ENCODE measurements around the gene PCAT6. TPM values are rescaled to one million over a fixed set of nuclear protein-coding genes. Genes with fewer than 3 reads are reported as not detected.

PCAT6 gene
- total RNA-seq, 2 donors from 2014 or later, result 2.3 to 5.0 TPM

GRCh38 chr1:202852163-202852904, 41.6 kb downstream of the PCAT6 start:
- H3K4me1 Mint-ChIP-seq, result peaks cover 2% of the 10 kb centered on the region
- peaks cover 10% of the 10 kb centered on the region for H3K36me3 Mint-ChIP-seq (ENCODE audit: low read depth)
- TF ChIP-seq CTCF (conservative IDR thresholded peaks at IDR 0.05), result peak; percentile 88
- Histone ChIP-seq H3K27me3 (ENCODE audit: control insufficient read depth, insufficient read depth, low read length, poor library complexity, severe bottlenecking) (no peaks in the 10 kb centered on the region), H3K36me3 (ENCODE audit: control insufficient read depth, insufficient read depth, low read length) (no peaks in the 10 kb centered on the region), H3K27ac (ENCODE audit: low read depth, low read length) (no peak overlapping the region), H3K9ac (ENCODE audit: extremely low read depth, low read length, poor library complexity, severe bottlenecking) (no peak overlapping the region), H3K4me1 (ENCODE audit: control insufficient read depth, insufficient read depth, low read length) (no peaks in the 10 kb centered on the region), H3K9me3 (ENCODE audit: control insufficient read depth, low read length) (no peaks in the 10 kb centered on the region), H3K4me3 (ENCODE audit: low read length) (no peak overlapping the region)
- H3K27me3 Mint-ChIP-seq (ENCODE audit: insufficient read depth), result peaks cover 2% of the 10 kb centered on the region
- H3K4me3 Mint-ChIP-seq, result no peak overlapping the region
- peak; percentile 89 for DNase-seq
- H3K9me3 Mint-ChIP-seq, result no peaks in the 10 kb centered on the region
- 67% methylated on average over 14 to 15 of the region's 15 CpGs for WGBS, 2 experiments (ENCODE audit: insufficient coverage in 1 of 2, insufficient read length in 1 of 2)
- peak overlapping the region; percentile 65 for H3K27ac Mint-ChIP-seq

GRCh38 chr1:202854787-202855186, 44.0 kb downstream of the PCAT6 start:
- Histone ChIP-seq H3K9me3 (ENCODE audit: control insufficient read depth, low read length) (no peaks in the 10 kb centered on the region), H3K27ac (ENCODE audit: low read depth, low read length) (no peak overlapping the region), H3K9ac (ENCODE audit: extremely low read depth, low read length, poor library complexity, severe bottlenecking) (no peak overlapping the region), H3K36me3 (ENCODE audit: control insufficient read depth, insufficient read depth, low read length) (no peaks in the 10 kb centered on the region), H3K4me3 (ENCODE audit: low read length) (no peak overlapping the region), H3K27me3 (ENCODE audit: control insufficient read depth, insufficient read depth, low read length, poor library complexity, severe bottlenecking) (peaks cover 2% of the 10 kb centered on the region), H3K4me1 (ENCODE audit: control insufficient read depth, insufficient read depth, low read length) (no peaks in the 10 kb centered on the region)
- 92 to 95% methylated on average over 8 of the region's 8 CpGs for WGBS, 2 experiments (ENCODE audit: insufficient coverage in 1 of 2, insufficient read length in 1 of 2)
- Mint-ChIP-seq H3K4me3 (no peak overlapping the region), H3K9me3 (no peaks in the 10 kb centered on the region), H3K36me3 (ENCODE audit: low read depth) (peaks cover 10% of the 10 kb centered on the region), H3K4me1 (peaks cover 2% of the 10 kb centered on the region), H3K27ac (no peak overlapping the region), H3K27me3 (ENCODE audit: insufficient read depth) (no peaks in the 10 kb centered on the region)
- no peak for TF ChIP-seq CTCF (conservative IDR thresholded peaks at IDR 0.05)
- DNase-seq, result no peak

GRCh38 chr1:202856014-202856413, 45.3 kb downstream of the PCAT6 start:
- no peak overlapping the region for H3K4me3 ChIP-seq (ENCODE audit: low read length)
- H3K36me3 ChIP-seq (ENCODE audit: control insufficient read depth, insufficient read depth, low read length), result no peaks in the 10 kb centered on the region
- Mint-ChIP-seq H3K27me3 (ENCODE audit: insufficient read depth) (no peaks in the 10 kb centered on the region), H3K27ac (no peak overlapping the region), H3K4me1 (peaks cover 2% of the 10 kb centered on the region), H3K4me3 (no peak overlapping the region), H3K36me3 (ENCODE audit: low read depth) (peaks cover 10% of the 10 kb centered on the region), H3K9me3 (no peaks in the 10 kb centered on the region)
- H3K4me1 ChIP-seq (ENCODE audit: control insufficient read depth, insufficient read depth, low read length), result no peaks in the 10 kb centered on the region
- no peak overlapping the region for H3K27ac ChIP-seq (ENCODE audit: low read depth, low read length)
- WGBS, 2 experiments (ENCODE audit: insufficient coverage in 1 of 2, insufficient read length in 1 of 2), result 100% methylated on average over 2 of the region's 2 CpGs; no CpG with 5 or more reads in 1 of the 2 experiments
- peaks cover 5% of the 10 kb centered on the region for H3K27me3 ChIP-seq (ENCODE audit: control insufficient read depth, insufficient read depth, low read length, poor library complexity, severe bottlenecking)
- no peak for TF ChIP-seq CTCF (conservative IDR thresholded peaks at IDR 0.05)
- no peak overlapping the region for H3K9ac ChIP-seq (ENCODE audit: extremely low read depth, low read length, poor library complexity, severe bottlenecking)
- H3K9me3 ChIP-seq (ENCODE audit: control insufficient read depth, low read length), result no peaks in the 10 kb centered on the region
- DNase-seq, result no peak

All from endodermal cell (in vitro differentiated cells).